Activated naive CD8-positive, alpha-beta T cell treated with anti-CD3 and anti-CD28 coated beads, Interleukin-2, amount 10 ng/mL, durations not matched to agents 7 days and 5 days (primary cell): Measurements from ENCODE around the gene SPATC1L. TPM values are rescaled to one million over a fixed set of nuclear protein-coding genes. Genes with fewer than 3 reads are reported as not detected.
"Not testable (repeated sequence)": the region's sequence is repeated elsewhere in the genome, so short reads cannot be mapped to it uniquely, and the experiment has no call there.

Source experiments
- ATAC-seq: fragments of 150-1000 bp; cut with Tn5 transposase; one replicate; pipeline ENCODE4 v1.10.0; 2021; ENCODE audit warnings: low read depth, moderate library complexity
- POLR2A ChIA-PET: fragments of 350-600 bp; sonication (Branson Sonifier 250); formaldehyde crosslinking; loops from one replicate; lab custom pipeline; 2021; ENCODE audit warnings: antibody characterized with exemption; lab: Charles Lee
- DNase-seq: peaks from one replicate; pipeline ENCODE4 v3.0.0; 2021
- H3K27ac Mint-ChIP-seq: one replicate; pipeline ENCODE4 v1.8.0; 2022; ENCODE audit warnings: mild to moderate bottlenecking, mixed read lengths
- H3K27me3 Mint-ChIP-seq: one replicate; pipeline ENCODE4 v1.8.0; 2022; ENCODE audit warnings: mild to moderate bottlenecking, moderate library complexity, mixed read lengths
- H3K36me3 Mint-ChIP-seq: one replicate; pipeline ENCODE4 v1.8.0; 2021; ENCODE audit warnings: mild to moderate bottlenecking, mixed read lengths
- H3K4me1 Mint-ChIP-seq: one replicate; pipeline ENCODE4 v1.8.0; 2021; ENCODE audit warnings: mixed read lengths
- H3K4me3 Mint-ChIP-seq: one replicate; pipeline ENCODE4 v1.8.0; 2022; ENCODE audit warnings: mild to moderate bottlenecking, moderate library complexity, mixed read lengths
- H3K9me3 Mint-ChIP-seq: one replicate; pipeline ENCODE4 v1.8.0; 2021; ENCODE audit warnings: mixed read lengths
- total RNA-seq, 2 experiments: library from RNA; stranded (reverse); gene quantifications; one replicate each; pipeline ENCODE4 v1.2.3, GENCODE V29; 2021

The SPATC1L gene
- total RNA-seq, 2 experiments from 2014 or later, result 7.6 to 8.9 TPM

- peak; percentile 29 for DNase-seq
- Mint-ChIP-seq H3K27ac (no peak overlapping the region), H3K36me3 (no peaks in the 10 kb centered on the region), H3K27me3 (no peaks in the 10 kb centered on the region), H3K4me1 (no peaks in the 10 kb centered on the region), H3K4me3 (no peak overlapping the region), H3K9me3 (no peaks in the 10 kb centered on the region)
- no peak for ATAC-seq
- POLR2A ChIA-PET, result no interaction called here
Observed at GRCh38 chr21:46154955-46155513, 29.2 kb downstream of the SPATC1L start.

GRCh38 chr21:46154155-46154954, 29.9 kb downstream of the SPATC1L start:
- ATAC-seq (no peak), DNase-seq (no peak)
- POLR2A ChIA-PET, result interaction anchor here (0.7 kb wide), 1 partner anchor 74 kb away, joined by 3 read pairs; the partner anchor contains the start of gene LSS
- no peak overlapping the region for H3K4me3 Mint-ChIP-seq
- no peaks in the 10 kb centered on the region for H3K4me1 Mint-ChIP-seq
- no peaks in the 10 kb centered on the region for H3K27me3 Mint-ChIP-seq
- H3K9me3 Mint-ChIP-seq, result no peaks in the 10 kb centered on the region
- no peak overlapping the region for H3K27ac Mint-ChIP-seq
- no peaks in the 10 kb centered on the region for H3K36me3 Mint-ChIP-seq

DNA sequence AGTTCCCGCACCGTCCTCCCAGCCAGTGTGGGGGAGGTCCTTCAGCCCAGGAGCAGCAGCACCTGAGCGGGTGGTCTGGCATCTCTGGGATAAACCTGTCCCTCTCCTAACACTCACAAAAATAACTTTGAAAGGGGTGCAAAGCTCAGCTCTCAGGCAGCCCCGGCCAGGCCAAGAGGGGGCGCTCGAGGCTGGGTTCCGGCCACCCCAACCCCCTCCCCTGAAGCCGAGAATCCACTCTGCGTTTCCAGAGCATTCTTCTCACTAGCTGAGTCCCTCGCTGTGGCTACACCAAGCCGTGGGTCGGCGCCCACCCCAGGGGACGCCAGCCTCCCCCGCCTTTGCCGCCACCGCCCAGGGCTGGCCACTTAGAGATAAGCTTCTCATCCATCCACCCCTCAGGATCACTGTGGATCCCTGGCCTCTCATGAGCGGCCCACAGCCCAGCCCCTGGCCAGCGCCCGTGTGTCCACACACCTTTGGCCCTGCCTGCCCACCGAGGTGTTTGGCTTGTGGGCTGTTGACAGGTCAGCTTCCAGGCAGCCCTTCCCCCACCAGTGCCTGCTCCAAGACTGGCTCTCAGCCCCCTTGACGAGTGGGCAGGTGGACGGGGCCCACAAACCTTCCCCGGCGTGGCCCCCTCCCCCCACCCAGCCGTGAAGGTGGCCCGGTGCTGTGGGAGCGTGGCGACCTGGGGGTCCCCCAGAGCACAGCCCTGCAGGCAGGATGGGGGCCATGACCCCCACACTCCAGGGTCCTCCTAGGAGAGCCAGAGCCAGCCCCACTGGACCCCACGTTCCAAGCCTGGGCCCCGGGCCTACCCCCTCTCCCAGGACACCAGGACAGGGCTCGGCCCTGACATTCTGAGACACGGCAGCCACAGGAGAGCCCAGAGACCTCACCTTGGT, 30.8 kb downstream of the SPATC1L start:
- Mint-ChIP-seq H3K27ac (no peak overlapping the region), H3K36me3 (no peaks in the 10 kb centered on the region), H3K4me3 (no peak overlapping the region), H3K9me3 (no peaks in the 10 kb centered on the region), H3K4me1 (no peaks in the 10 kb centered on the region), H3K27me3 (no peaks in the 10 kb centered on the region)
- ATAC-seq (peak; percentile 57), DNase-seq (peak; percentile 73)
- POLR2A ChIA-PET, result interaction anchor here (0.7 kb wide), 1 partner anchor 75 kb away, joined by 3 read pairs; the partner anchor contains the start of gene LSS

GRCh38 chr21:46152927-46153246, 31.4 kb downstream of the SPATC1L start:
- no peaks in the 10 kb centered on the region for H3K27me3 Mint-ChIP-seq
- H3K9me3 Mint-ChIP-seq, result no peaks in the 10 kb centered on the region
- DNase-seq (no peak), ATAC-seq (peak; percentile 31)
- no peak overlapping the region for H3K27ac Mint-ChIP-seq
- POLR2A ChIA-PET, result no interaction called here
- H3K4me3 Mint-ChIP-seq, result no peak overlapping the region
- H3K36me3 Mint-ChIP-seq, result no peaks in the 10 kb centered on the region
- H3K4me1 Mint-ChIP-seq, result no peaks in the 10 kb centered on the region

DNA sequence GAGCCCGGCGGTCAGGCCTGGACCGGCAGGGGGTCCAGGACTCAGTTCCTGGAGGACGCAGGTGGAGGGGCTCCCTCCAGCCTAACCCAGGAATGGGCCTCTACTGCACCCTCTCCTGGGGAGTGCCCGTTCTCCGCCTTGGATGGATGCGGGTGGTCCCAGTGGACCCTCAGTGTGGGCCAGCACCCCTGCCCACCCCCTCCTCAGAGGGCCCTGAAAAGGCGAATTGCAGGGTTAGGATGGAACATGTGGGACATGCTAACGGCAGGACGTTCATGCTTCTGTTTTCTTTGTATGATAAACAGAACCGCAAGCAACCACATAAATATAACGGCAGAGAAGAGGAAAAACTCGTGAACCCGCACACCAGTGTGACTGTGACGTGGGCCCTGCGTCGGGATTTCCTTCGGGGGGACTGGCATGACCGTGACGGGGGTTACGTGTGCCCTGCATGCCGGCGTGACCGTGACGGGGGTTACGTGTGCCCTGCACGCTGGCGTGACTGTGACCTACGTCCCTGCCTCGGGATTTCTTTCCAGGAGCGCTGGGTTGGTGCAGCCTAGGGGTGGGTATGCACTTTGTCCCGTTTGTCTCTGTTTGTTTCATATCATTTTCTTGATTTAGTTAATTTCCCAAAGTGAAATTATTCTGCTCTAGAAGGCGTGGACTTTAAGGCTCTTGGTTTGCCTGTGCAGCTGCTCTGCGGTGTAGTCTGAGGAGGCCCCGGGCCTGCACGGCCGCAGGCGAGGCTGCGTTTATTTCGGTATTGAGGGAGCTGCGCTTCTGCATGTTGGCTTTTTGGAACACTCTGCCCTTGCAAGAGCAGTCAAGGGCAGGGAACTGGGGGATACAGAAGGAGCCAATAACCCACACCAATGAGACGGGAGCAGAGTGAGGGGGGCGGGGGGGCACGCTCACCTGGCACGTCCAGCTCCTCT, 32.0 kb downstream of the SPATC1L start:
- POLR2A ChIA-PET, result no interaction called here
- ATAC-seq (no peak), DNase-seq (no peak)
- H3K4me3 Mint-ChIP-seq, result no peak overlapping the region
- no peaks in the 10 kb centered on the region for H3K9me3 Mint-ChIP-seq
- H3K36me3 Mint-ChIP-seq, result no peaks in the 10 kb centered on the region
- H3K27ac Mint-ChIP-seq, result no peak overlapping the region
- H3K4me1 Mint-ChIP-seq, result no peaks in the 10 kb centered on the region
- H3K27me3 Mint-ChIP-seq, result no peaks in the 10 kb centered on the region

DNA sequence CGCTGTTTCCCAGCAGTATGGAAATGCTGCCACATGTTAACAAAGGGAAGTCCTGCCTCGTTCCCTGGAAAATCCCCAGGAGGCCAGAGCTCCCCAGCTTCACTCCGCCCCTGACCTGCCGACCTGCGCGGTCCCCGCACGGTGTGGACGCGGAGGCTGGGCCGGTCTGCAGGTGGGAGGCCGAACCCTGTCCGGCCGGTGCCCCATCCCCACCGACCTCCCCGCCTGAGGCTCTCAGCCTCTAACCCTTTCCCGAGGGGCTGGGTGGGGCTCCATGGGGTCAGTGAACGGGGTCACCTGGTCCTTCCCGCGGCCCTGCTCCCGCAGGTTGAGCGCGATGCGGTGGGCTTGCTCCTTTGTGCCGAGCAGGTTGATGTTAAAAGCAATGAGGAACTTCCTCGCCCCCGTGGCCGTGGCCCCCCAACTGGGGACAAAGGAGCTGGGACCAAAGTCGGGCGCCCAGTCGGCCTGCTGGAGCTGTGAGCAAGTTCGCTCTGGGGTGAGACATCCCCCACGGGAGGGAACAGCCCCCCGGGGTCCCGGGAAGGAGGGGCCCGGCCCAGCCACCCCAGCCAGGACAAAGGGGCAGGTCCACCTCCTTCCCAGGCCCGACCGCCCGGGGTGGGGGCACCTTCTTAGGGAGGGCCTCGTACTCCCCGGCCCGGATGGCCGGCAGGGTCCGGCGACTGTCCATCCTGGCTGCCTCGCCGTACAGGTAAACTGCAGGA, 32.8 kb downstream of the SPATC1L start:
- ATAC-seq (no peak), DNase-seq (peak; percentile 27)
- Mint-ChIP-seq H3K4me1 (no peaks in the 10 kb centered on the region), H3K27ac (no peak overlapping the region), H3K36me3 (no peaks in the 10 kb centered on the region), H3K9me3 (no peaks in the 10 kb centered on the region), H3K4me3 (no peak overlapping the region), H3K27me3 (no peaks in the 10 kb centered on the region)
- POLR2A ChIA-PET, result no interaction called here

DNA sequence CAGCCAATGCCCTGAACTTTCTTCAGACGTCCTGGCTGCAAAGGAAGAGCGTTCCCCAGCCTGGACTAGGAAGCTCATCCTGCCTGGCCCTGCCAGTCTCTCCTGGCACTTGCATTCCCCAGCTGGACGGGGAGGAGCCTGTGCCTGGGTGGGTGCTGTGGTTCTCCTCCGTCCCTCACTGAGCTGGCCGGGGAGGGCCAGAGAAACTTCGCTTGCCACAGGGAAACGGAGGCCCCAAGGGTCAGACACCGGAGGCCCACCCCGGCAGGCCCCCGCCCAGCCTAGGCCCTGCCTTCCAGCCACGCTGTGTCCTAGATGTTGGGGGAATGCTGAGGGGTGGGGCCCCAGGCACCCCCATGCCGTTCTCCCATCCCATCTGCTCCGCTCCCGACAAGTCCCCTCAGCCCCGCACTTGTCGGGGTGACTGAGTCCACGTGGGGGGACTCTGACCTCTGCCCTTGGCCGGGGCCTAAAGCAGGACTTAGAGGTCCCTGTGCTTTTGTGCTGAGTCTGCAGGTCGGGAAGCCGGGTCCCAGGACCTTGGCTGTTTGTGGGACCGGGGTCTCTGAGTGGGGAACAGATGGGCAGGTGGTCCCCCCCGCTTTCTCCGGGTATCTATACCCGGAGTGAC, 33.7 kb downstream of the SPATC1L start:
- DNase-seq (peak; percentile 25), ATAC-seq (no peak)
- no peak overlapping the region for H3K4me3 Mint-ChIP-seq
- H3K27me3 Mint-ChIP-seq, result no peaks in the 10 kb centered on the region
- POLR2A ChIA-PET, result no interaction called here
- no peaks in the 10 kb centered on the region for H3K4me1 Mint-ChIP-seq
- H3K36me3 Mint-ChIP-seq, result no peaks in the 10 kb centered on the region
- H3K9me3 Mint-ChIP-seq, result no peaks in the 10 kb centered on the region
- H3K27ac Mint-ChIP-seq, result no peak overlapping the region

DNA sequence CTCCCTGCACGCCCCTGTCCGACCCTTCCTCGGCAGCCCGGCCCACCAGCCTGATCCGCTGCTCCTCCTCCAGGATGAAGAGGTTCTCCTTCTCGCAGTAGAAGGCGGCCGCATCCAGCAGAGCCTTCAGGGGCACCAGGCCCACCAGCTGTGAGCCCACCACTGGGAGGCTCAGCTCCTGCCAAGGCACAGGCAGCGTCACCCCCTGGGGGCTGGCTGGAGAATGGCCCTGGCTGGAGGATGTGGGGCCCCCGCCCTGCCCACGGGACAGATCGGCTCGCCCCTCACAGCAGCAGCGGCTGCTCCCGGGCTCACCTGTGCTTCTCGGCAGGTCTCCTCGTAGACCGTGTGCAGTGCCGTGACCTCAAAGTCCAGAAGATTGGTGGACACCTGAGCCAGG, 34.2 kb downstream of the SPATC1L start:
- no peaks in the 10 kb centered on the region for H3K27me3 Mint-ChIP-seq
- no peaks in the 10 kb centered on the region for H3K36me3 Mint-ChIP-seq
- no peaks in the 10 kb centered on the region for H3K4me1 Mint-ChIP-seq
- H3K9me3 Mint-ChIP-seq, result no peaks in the 10 kb centered on the region
- peak; percentile 20 for DNase-seq
- POLR2A ChIA-PET, result no interaction called here
- H3K4me3 Mint-ChIP-seq, result no peak overlapping the region
- no peak overlapping the region for H3K27ac Mint-ChIP-seq
- ATAC-seq, result no peak

DNA sequence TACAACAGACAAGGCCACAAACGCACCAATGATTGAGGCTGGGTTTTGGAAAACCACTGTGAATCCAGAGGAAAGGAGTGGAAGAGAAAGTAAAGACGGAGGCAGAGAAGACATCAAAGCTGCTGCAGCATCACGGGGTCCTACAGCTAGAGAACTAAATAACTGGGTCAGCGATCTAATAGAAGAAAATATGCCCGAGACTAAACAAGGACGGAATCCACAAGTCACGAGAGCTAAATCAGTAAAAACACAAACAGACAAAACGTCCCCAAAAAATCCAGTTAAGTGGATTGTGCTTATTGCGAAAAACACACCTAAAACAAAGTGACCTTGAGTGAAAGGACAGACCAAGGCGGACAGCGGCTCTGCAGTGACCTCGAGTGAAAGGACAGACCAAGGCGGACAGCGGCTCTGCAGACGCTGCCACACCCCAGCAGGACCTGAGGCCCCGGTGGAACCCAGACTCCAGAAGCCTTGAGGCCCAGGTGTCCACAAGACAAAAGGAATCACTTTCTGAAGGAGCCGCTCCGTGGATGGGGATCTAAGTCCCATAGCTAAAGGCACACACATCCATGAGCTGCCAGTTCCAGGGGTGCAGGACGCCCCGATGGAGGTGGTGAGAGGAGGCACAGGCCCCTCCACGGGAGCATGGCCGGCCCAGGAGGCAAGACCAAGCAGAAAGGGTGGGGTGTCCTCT, 34.9 kb downstream of the SPATC1L start:
- DNase-seq (no peak), ATAC-seq (no peak)
- Mint-ChIP-seq H3K4me3 (no peak overlapping the region), H3K4me1 (peaks cover 3% of the 10 kb centered on the region), H3K27me3 (no peaks in the 10 kb centered on the region), H3K9me3 (no peaks in the 10 kb centered on the region), H3K36me3 (no peaks in the 10 kb centered on the region), H3K27ac (no peak overlapping the region)
- POLR2A ChIA-PET, result no interaction called here

DNA sequence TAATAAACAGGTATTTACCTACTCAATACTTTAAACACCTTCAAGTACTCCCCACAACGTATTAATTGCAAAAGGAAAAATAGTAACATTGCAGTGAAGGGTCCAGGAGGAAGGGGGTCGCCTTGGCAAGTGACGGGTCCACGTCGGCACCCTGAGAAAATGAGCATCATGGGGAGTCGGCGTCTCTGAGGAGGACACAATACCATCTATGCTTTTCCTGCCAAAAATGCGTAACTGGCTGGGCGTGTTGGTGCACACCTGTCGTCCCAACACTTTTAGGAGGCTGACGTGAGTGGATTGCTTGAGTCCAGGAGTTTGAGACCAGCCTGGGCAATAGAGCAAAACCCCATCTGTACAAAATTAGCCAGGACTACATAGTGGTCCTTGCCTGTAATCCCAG, 36.2 kb downstream of the SPATC1L start:
- Mint-ChIP-seq H3K9me3 (no peaks in the 10 kb centered on the region), H3K27me3 (no peaks in the 10 kb centered on the region), H3K4me1 (peaks cover 10% of the 10 kb centered on the region), H3K27ac (no peak overlapping the region), H3K36me3 (no peaks in the 10 kb centered on the region), H3K4me3 (no peak overlapping the region)
- POLR2A ChIA-PET, result no interaction called here
- no peak for DNase-seq
- no peak for ATAC-seq

DNA sequence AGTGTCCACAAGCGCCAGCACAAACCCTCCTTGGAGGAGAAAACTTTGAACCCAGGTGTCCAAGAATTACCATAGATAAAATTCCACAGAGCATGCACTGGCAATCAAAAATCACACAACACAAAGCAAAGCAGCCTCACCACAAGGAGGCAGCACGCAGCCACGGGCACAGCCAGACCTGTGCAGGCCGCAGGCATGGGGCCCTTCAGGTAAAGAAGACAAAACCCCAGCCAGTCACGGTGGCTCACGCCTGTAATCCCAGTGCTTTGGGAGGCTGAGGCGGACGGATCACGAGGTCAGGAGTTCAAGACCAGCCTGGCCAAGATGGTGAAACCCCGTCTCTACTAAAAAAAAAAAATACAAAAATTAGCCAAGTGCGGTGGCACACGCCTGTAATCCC, 36.8 kb downstream of the SPATC1L start:
- ATAC-seq, H3K27ac Mint-ChIP-seq, H3K9me3 Mint-ChIP-seq, H3K4me3 Mint-ChIP-seq, H3K27me3 Mint-ChIP-seq, H3K36me3 Mint-ChIP-seq, POLR2A ChIA-PET: not testable (repeated sequence)
- peak; percentile 61 for DNase-seq
- H3K4me1 Mint-ChIP-seq, result peaks cover 13% of the 10 kb centered on the region
